Stimulated activated CD4-positive, alpha-beta T cell treated with anti-CD3 and anti-CD28 coated beads, Interleukin-2, amount 100 ng/mL, for 48 hours (primary cell): Measurements from ENCODE around the gene HIVEP3.
"Not testable (repeated sequence)": the region's sequence is repeated elsewhere in the genome, so short reads cannot be mapped to it uniquely, and the experiment has no call there.

Source experiments
- DNase-seq, 2 donors: peaks; one replicate each; pipeline ENCODE4 v3.0.0-alpha.2; 2020

The HIVEP3 gene

DNA sequence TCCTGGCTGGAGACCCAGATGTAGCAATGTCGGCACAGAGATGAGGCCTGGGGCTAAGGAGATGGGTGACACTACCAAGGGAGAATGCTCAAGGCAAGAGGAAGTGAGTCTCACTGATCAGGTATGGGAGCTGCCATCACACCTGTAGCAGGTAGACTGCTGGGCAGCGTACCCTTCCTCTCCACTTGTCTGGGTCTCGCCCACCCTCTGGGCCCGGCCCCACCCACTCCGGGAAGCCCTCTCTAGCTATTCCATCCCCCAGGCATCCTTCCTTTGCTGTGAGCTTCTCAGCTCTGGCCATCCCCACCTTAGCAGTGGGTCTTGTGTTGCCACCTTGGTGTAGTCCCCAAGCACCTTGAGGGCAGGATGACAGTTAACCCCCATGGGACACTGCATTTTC is 346.5 kb downstream of the HIVEP3 start:
- no peak for DNase-seq

DNA sequence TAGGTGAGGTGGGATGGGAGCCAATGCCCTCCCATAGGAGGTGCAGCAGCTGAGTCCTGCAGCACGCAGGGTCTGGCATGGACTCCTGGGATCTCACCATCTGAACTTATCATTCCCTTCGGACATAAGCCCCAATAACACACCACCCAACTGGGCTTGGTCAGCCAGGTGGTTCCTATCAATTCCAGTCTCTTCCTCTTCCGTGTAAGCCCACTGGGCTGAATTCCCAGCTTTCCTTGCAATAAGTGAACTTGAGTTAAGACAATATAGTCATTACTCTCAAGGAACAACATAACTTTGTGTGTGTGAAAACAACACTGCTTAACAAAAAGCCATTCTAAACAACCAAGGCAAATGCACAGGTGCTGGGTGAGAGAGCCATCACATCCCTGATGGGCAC is 347.7 kb downstream of the HIVEP3 start:
- no peak for DNase-seq

DNA sequence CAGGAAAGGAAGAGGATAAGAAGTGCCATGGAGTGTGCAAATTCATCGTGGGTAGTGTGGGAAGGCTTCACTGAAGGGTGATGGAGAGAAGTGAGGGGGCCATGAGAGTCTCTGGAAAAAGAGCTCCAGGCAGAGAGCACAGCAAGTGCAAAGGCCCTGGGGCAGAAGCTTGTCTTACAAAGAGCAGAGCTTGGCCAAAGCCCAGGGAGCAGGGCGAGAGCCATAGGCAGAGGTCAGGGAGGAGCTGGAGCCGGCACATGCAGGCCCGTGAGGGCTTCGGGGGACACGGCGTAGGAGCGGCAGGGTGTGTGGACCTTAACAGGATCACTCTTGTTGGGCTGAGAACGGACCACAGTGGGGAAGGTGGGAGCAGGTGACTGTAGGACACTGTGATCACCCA is 350.5 kb downstream of the HIVEP3 start:
- DNase-seq: no peak

DNA sequence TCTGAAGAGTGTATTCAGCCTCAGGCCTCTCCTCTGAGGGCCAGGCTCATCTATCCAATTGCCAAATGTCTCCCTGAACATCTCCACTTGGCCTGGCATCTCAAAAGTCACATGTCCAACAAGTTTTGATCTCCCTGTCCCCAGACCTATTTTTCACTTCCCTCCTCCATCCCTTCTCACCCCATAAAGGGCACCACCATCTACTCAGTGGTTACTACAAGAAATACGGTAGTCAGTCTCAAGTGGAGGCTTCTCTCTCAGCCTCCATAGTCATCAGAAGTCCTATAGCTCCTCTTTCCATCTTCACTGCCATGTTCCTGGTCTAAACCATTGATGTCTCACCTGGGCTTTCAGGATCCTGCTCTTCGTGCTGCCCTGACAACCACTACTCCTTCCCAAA is 351.8 kb downstream of the HIVEP3 start:
- no peak for DNase-seq

DNA sequence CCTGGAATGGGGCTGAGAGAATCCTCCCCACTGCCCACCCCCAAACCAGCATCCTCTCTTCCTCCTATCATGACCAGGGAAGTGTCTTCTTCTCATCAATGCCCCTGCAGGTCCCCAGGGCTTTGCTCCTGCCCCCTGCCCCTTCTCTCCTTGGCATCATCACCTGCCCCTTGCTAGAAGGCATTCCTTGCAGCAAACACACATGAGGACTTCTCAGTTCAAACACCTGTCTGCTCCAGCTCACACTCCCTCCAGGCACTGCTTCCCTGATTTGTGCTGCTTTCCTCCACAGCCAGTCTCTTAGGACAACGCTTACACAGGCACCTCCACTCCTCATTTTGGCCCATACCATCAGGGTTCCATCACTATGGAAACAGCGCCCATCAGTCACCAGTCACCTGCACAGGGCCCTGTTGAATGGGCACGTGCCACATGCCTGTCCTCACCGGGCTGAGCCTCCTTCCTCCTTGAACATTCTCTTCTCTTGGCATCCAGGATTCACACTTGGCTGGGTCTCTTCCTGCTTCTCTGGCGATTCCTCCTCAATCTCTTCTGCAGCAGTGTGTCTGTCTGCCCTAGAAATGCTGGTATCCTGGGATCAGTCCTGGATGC is 352.3 kb downstream of the HIVEP3 start:
- DNase-seq: no peak

DNA sequence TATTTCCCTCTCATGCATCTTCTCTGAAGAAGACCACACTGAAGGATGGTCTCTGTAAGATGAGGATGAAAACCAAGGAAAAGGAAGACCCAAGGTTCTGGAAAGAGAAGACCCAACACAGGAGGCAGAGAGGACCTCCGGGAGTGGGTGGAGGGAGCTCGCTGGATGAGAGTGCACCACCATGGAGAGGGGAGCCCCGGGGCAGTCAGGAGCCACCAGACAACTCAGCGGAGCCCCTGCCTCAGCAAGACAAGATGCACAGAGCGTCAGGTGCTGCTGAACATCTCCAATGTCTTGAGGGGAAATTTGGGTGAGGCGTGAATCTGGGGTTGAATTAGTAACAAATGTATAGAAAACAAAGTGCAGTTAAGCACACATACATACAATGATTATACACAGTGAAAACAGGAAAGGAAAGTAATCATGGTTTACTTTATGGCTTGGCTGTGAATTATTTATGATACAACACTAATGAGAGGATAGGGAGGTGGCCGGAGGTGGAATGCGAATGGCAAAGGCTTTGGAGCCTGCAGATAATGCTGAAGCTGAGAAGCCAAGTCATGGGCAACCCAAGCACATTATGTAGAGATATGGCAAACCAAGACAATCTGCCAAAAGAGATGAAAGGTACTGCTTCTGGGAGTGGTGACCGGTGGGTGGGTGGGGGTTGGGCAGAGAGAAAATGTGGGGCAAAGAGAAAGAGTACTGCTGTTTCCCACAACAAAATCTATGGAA is 353.8 kb downstream of the HIVEP3 start:
- no peak for DNase-seq

DNA sequence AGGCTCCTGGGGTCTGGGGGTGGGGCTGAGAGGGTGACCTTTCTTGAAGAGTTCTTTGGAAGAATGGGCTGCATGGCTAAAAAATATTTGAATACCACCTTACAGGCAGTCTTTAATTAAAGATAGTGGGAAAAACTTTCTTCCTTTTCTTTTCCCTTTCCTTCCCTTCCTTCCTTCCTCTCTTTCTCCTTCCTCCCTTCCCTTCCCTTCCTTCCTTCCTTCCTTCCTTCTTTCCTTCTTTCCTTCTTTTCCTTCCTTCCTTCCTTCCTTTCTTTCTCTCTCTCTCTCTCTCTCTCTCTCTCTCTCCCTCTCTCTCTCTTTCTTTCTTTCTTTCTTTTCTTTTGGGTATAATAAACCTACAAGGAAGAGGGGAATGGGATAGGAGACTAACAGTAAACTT is 356.4 kb downstream of the HIVEP3 start:
- DNase-seq: no peak

DNA sequence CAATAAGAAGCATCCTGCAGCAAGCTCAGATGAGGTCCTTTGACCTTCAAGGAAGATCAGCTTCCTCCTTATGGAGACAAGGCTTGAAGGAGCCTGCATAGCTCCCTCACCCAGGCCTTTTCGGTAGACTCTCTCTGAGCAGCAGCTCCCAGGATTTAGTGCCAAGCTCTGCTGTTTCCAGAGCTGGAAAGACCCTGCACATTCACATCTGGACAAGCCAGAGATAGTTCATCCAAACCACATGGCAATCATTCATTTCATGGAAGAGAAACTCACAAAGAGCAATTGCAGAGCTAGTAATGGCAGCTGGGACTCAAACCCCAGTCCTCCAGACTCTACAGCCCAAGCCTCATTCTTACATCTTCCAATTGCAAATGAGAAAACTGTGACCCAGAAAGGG is 357.8 kb downstream of the HIVEP3 start:
- DNase-seq: no peak

DNA sequence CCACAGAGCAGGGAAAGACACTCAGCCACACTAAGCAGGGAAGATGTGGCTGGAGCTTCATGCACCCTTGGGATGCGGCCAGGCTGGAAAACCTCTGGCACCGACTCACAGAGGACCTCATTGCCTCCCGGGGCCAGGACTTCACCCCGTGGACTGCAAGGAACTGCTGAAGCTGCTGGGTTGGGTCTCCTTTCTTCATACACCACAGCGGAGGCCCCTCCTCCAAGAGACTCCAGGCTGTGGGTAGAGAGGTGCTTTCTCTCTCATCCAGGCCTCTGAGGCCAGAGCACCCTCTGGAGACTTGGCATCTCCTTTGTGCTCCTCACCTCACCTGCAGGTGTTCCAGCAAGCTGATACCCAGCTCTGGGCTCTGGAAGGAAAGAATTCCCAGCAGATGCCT is 358.2 kb downstream of the HIVEP3 start:
- DNase-seq: no peak

DNA sequence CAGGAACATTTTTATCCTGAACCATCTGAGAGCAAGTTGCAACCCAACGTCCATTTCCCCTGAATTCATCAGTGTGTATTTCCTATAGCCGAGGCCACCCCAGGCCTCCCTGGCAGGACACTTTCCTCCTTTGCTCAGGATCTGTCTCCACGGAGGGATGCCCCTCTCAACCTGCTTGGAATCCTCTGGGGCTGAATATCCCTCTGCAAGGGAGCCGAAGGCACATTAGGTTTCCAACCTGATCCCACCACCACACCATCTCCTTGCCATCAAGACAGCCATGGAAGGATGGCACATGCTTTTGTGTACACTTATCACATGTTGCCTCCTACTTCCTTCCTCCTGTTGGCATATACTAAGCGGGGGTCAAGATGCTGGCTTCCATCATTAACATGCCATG is 359.4 kb downstream of the HIVEP3 start:
- no peak for DNase-seq

DNA sequence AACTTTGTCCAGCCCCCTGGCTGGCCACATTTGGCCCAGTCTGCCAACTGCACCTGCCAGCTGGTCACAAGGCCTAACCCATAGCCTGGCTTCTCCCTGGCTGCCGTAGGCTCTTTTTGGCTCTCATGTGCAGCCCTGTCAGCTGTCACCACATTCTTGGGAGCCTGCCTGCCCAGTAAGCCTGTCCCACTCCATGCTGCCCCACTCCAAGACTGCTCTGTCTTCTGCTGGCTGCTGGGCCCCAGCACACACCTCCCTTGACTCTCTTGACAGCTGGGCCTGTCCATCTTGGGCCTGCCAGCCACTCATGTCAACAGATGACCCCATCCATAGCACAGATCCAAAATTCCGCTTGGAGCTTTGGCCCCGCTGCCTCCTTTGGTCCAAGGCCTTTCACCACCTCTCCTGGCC is 360.0 kb downstream of the HIVEP3 start:
- DNase-seq: no peak

DNA sequence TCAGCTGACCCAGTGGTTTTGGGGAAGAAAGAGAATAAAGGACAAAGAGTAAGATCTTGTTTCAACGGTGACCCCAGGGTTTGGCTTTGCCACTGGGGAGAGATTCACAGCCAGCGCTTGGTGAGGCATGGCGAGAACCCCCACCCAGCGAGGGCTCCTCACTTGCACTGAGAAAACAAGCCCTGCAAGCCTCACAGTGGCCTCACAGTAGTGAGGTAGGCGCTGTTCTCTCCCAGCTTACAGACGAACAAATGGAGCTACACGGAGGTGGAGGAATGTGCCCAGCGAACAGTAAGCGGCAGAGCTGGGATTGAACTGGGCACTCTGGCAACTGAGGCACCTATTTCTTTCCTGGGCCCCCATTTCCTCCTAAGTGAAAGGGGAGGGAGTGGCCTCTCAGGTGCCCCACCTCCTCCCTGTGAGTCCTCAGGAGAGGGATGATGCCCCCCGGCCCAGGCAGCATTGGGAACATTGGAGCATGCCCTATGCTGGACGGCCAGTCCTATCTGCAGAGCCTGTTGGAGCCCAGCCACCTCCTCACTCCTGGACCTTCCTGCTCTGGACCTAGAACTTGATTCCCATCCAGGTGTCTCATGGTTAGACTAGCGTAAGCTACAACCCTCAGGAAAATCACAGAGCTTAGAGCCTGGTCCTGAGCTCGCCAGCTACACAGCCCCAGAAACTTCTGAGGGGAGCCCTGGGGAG is 360.8 kb downstream of the HIVEP3 start:
- DNase-seq: no peak

DNA sequence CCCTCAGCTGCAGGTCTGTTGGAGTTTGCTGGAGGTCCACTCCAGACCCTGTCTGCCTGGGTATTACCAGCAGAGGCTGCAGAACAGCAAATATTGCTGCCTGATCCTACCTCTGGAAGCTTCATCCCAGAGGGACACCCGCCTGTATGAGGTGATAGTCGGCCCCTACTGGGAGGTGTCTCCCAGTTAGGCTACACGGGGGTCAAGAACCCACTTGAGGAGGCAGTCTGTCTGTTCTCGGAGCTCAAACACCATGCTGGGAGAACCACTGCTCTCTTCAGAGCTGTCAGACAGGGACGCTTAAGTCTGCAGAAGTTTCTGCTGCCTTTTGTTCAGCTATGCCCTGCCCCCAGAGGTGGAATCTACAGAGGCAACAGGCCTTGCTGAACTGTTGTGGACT is 364.0 kb downstream of the HIVEP3 start:
- not testable (repeated sequence) for DNase-seq

DNA sequence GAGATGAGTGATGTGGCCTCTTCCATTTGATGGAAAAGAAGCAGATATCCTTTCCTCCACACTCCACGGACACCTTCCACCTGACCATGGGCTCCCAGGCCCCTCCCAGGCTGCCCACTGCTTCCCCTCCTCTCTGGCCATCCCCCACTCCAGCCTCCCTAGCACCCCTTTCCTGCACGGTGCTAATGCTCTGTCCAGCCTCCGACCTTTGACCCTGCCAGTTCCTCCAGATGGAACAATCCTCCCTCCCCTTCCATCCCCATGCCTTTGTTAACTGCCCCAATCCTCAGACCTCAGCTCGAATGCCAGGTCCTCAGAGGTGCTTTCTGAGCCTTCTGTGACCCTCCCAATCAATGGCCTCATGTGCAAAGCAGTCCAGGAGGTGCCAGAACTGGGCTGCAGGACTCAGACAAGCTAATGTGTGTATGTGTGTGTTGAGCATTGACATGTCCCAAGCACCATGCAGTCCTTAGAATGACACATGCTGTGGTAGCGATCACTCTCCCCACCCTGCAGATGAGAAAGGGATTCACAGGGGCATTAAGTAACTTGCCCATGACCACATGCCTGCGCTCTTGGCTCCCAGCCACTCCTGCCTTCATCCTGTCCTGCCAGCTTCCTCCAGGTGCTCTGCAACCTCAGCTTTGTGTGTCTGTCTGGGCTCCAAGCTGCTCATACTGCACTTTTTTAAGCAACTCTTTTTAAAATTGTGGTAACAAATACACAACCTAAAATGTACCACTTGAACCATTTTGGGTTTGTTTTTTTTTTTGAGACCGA is 370.8 kb downstream of the HIVEP3 start:
- no peak for DNase-seq

DNA sequence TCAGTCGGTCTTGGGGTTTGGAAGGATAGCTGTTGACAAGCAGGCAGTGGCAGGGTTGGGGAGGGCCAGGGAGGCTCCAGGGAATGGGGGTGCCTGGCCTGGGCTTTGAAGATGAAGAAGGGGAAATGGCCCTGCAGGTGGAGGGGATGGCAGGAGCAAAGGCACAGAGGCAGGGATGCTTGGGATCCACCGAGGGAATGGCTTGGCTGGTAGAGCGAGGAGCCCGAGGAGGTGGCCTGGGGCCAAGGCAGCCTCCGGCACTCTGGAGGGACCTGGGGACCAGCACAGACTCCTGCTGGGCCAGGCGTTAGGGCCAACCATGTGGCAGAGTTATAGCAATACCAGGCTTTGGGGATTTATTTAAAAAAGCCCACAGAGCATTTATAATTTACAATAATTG is 371.4 kb downstream of the HIVEP3 start:
- DNase-seq: no peak

DNA sequence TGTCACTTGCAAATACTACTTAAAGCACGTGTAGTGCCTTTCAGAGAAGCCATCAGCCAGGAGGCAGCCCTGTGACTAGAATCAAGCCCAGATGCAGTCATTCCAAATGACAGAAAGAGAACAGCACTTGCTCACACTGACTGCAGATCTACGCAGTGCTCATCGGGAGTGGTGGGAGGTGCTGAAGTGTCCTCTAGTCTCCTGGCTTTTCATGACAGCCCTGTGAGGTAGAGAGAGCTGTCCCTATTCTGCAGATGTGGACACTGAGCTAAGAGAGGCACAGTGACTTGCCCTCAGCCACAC is 371.9 kb downstream of the HIVEP3 start:
- DNase-seq: no peak

DNA sequence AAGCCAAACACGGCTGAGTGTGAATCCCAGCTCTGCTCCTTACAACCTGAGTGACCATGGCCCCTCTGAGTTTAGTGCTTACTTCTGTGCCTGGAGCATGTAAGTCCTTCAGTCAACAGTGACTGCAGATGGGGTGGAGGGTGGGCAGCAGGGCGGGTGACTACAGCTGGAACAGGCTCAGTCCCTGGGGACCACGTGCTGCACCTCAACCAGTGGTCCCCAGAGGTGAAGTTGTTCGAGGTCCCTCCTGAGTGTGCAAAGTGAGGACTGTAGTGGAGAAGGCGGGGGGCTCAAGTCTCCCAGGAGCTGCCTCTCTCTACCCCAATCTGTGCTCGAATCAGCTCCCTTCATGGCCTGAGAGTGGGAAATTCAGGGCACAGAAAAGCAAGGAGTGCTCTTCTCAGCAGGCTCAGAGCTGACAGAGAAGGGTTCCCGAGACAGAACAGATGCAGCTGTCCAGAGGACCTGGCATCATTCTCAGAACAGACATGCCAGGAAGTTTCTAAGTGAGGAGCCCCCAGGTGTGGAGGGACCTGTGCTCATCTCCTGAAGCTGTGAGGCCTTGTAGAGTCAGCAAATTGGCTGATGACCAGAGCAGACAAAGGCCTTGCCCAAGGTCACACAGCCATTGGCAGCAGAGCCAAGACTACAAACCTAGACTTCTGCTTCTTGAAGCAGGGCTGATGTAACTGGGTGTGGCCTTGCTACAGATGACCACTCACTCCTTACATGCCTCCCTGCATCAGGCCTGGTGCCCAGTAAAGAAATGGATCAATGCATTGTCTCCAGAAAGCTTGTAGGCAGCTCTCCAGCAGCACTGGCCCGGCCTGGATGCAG is 372.5 kb downstream of the HIVEP3 start:
- no peak for DNase-seq

DNA sequence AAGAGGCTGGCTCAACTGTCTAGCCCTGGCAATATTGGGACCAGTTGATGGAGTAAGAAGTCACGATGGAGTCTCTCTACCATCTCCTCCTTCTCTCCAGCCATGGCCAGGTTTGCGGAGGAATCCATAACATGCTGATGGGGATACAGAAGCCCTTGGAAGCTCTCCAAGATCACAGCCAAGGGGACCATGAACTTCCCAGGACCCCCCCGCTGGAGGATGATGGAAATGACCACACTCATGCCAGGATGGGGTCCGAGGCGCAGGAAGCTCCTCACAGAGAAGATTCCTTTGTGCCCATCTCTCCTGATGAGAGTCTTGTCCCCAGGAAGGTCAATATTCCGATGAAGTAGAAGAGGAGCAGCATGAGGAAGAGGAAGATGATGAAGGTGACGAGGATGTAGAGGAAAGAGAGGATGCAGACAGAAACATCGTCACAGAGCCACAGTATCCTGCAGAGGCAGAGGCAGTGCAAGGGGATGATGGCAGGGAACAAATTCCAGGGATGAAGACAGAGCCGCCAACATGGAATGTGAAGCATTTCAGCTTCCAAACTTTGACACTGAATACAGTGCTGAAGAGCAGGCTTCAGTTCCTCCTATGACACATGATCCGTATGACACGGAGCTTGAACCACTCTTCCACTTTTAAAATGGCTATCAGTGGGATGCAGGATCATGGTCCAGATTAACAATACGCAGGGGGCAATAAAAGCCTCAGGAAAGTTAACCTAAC is 376.4 kb downstream of the HIVEP3 start:
- DNase-seq: no peak

DNA sequence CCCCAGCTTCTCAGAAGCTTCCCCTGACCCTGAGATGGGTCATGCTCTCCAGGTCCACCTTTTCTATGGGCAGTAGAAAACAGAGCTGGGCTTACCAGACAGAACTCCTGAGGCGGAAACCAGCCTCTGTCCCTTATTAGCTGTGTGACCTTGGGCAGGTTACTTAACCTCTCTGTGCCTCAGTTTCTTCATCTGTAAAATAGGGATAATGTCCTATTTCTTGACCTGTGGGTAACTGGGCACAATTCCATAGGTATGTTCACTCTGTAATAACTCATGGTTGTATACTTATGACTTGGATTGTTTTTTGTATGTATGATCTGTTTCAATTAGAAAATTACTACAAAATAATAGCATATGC is 377.1 kb downstream of the HIVEP3 start:
- DNase-seq: no peak

DNA sequence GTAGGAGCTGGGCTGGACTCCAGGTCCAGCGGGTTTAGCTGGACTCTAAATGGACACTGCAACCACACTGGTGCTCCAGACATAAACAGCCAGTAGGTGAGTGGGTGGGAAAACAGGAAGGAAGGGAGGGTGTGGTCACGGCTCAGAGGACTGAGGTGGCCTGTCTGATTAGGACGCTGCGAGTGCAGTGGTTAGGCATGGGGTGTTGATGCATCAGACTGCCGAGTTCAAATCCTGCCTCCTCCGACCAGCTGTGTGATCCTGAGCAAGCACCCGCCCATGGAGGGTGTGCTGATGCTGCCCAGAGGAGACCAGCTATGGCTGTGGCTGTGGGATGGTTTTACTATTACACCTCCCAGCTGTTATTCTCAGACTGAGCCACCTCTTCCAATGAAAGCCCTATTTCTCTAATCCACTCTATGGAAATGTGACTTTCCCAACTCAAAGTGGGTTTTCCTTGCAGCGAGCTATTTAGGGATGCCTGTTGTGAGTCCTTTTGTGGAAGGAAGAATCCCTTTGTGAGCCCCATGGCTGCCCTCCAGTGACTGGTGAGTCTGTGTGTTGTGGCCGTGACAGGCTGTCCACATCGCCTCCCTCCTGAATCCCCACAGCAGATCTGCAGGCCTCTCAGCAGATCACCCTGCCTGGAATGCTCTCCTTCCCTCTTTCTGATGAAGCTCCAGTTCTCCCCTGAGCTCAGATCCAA is 377.7 kb downstream of the HIVEP3 start:
- no peak for DNase-seq

DNA sequence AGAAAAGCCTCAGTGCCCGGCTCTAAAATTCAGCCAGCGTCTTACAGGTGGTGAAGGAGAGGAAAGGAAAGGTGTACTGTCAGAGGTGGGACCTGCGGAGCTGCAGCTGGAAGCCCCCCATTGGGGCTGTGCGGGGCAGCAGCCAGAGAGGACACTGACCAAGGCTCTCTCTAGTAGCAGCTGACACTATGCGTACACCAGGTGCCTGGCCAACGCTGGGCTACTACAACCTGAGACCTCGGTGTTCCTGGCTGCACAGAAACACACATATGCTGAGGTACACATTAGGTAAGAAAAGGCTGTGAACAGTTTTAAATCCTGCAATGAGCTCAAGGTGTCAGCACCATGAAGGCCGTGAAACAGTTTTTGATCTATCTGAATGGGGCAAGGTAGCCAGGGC is 378.7 kb downstream of the HIVEP3 start:
- DNase-seq: no peak

DNA sequence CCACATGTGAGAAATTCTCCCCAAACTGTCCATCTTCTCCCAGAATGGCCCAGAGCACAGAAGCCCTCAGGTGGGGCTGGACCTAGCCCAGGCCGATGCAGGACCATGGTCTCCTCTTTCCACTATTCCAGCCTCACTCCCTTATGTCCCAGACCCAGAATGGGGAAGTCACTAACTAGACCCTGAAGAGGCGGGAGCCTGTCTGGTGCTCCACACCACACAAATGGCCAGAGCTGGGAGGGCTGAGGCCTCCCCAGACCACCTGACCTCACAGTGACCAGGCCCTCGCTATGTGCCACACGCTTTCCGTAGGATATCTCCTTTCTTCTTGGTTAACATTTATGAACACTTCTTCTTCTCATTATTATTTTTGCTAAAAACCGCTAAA is 379.3 kb downstream of the HIVEP3 start:
- no peak for DNase-seq
